Measurements from ENCODE around the gene GBX2. TPM values are rescaled to one million over a fixed set of nuclear protein-coding genes. Genes with fewer than 3 reads are reported as not detected.

Gene GBX2
- total and polyA plus RNA-seq, 2 experiments from 2014 or later: 0.45 TPM; not detected in 1

DNA sequence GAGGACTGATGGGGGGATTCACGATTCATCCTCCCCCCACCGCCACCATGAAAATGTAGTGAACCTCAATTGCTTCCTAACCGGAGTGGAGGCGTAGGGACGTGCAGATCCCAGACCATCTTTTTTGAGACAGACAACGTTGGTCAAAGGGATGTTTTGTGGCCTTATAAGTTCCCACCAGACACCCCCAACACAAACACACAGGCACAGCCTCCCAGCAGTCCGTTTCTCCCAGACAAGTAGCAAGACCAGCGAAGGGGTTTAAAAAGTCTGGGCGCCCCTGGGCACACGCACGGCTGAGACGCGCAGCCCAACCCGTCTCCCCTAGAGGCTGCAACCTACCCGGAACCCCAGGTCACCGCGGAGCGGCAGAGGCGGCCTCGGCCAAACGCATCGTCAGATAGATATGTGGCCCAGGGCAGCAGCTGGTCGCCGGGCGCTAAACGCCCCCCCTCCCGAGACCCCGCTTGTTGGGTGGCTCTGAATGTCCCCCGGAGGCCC lies 1.3 kb downstream of the GBX2 start:
- H4K20me1 ChIP-seq (ENCODE audit: insufficient read depth, poor library complexity, severe bottlenecking): no peaks in the 10 kb centered on the region
- H2AFZ ChIP-seq: peak overlapping the region; percentile 60

DNA sequence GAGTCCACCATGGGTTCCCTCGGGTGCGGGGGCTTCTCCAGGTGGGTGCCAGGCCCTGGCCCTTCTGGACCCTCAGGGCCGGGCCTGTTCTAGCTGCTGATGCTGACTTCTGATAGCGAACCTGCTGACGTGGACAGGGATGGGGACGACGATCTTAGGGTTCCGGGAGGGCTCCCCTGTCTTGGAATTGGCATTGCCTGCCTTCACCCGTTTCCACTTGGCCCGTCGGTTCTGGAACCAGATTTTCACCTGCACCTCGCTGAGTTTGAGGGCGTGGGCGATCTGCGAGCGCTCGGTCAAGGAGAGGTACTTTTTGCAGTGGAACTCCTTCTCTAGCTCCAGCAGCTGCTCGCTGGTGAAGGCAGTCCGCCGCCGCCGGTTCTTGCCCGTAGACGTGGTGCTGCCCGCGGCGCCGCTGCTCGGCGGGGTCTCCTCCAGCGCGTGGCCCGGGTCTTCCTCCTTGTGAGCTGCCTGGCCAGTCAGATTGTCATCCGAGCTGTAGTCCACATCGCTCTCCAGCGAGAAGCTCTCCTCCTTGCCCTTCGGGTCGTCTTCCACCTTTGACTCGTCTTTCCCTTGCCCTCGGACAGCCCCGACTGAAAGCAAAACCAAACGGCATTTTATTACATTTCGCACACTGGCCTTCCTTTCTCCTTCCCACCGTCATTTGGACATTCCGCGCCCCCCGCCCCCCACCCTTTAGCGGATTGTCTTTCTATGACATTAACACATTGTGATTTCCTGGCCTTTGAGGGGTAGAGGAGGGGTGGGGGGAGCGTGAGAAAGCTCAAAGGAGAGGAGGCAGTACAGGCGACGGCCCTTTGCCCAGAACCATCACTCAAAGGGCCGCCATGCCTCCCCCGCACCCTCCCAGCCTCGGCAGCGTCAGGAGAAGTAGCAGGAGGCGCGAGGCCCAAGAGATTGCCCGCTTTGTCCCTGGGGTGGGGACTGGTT lies 2.1 kb downstream of the GBX2 start:
- TF ChIP-seq, protein P1, sequence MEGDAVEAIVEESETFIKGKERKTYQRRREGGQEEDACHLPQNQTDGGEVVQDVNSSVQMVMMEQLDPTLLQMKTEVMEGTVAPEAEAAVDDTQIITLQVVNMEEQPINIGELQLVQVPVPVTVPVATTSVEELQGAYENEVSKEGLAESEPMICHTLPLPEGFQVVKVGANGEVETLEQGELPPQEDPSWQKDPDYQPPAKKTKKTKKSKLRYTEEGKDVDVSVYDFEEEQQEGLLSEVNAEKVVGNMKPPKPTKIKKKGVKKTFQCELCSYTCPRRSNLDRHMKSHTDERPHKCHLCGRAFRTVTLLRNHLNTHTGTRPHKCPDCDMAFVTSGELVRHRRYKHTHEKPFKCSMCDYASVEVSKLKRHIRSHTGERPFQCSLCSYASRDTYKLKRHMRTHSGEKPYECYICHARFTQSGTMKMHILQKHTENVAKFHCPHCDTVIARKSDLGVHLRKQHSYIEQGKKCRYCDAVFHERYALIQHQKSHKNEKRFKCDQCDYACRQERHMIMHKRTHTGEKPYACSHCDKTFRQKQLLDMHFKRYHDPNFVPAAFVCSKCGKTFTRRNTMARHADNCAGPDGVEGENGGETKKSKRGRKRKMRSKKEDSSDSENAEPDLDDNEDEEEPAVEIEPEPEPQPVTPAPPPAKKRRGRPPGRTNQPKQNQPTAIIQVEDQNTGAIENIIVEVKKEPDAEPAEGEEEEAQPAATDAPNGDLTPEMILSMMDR (IDR thresholded peaks at IDR 0.05; ENCODE audit: poor library complexity): no peak
- peak; percentile 91 for TF ChIP-seq EZH2phosphoT487 (IDR thresholded peaks at IDR 0.05; ENCODE audit: low read depth, severe bottlenecking, unreplicated experiment)
- peak; percentile 78 for TF ChIP-seq EZH2 (IDR thresholded peaks at IDR 0.05; ENCODE audit: borderline replicate concordance)
- Histone ChIP-seq H3K4me1 (ENCODE audit: insufficient read depth) (peaks cover 31% of the 10 kb centered on the region), H3K27ac (no peak overlapping the region), H3K9me2 (replicated peaks; ENCODE audit: insufficient read depth) (no peaks in the 10 kb centered on the region), H4K20me1 (ENCODE audit: insufficient read depth, poor library complexity, severe bottlenecking) (no peaks in the 10 kb centered on the region), H3K79me2 (no peaks in the 10 kb centered on the region), H2AFZ (peak overlapping the region; percentile 60), H3K36me3 (replicated peaks; ENCODE audit: insufficient read depth, low read depth) (no peaks in the 10 kb centered on the region), H3K4me3 (no peak overlapping the region), H3K27me3 (peaks cover 100% of the 10 kb centered on the region), H3K9me3 (ENCODE audit: low read depth) (no peaks in the 10 kb centered on the region), H3K4me2 (peak overlapping the region; percentile 94)
- no peak for DNase-seq (ENCODE audit: low spot score)
- 16% methylated on average over 42 of the region's 58 CpGs for WGBS (ENCODE audit: low lambda C conversion rate, missing lambda C conversion rate)

More for the DNA sequence above, 1.3 kb downstream of the GBX2 start:
- no peaks in the 10 kb centered on the region for H3K9me3 ChIP-seq (ENCODE audit: low read depth)
- H3K27me3 ChIP-seq: peaks cover 100% of the 10 kb centered on the region
- no peak overlapping the region for H3K27ac ChIP-seq
- TF ChIP-seq, protein P1 (IDR thresholded peaks at IDR 0.05; ENCODE audit: poor library complexity): no peak
- no peak for TF ChIP-seq EZH2phosphoT487 (IDR thresholded peaks at IDR 0.05; ENCODE audit: low read depth, severe bottlenecking, unreplicated experiment)
- no peak for TF ChIP-seq EZH2 (IDR thresholded peaks at IDR 0.05; ENCODE audit: borderline replicate concordance)
- peaks cover 31% of the 10 kb centered on the region for H3K4me1 ChIP-seq (ENCODE audit: insufficient read depth)
- H3K36me3 ChIP-seq (replicated peaks; ENCODE audit: insufficient read depth, low read depth): no peaks in the 10 kb centered on the region
- H3K79me2 ChIP-seq: no peaks in the 10 kb centered on the region
- peak overlapping the region; percentile 94 for H3K4me2 ChIP-seq
- no peaks in the 10 kb centered on the region for H3K9me2 ChIP-seq (replicated peaks; ENCODE audit: insufficient read depth)
- WGBS (ENCODE audit: low lambda C conversion rate, missing lambda C conversion rate): 7% methylated on average over 17 of the region's 29 CpGs
- H3K4me3 ChIP-seq: no peak overlapping the region
- no peak for DNase-seq (ENCODE audit: low spot score)

DNA sequence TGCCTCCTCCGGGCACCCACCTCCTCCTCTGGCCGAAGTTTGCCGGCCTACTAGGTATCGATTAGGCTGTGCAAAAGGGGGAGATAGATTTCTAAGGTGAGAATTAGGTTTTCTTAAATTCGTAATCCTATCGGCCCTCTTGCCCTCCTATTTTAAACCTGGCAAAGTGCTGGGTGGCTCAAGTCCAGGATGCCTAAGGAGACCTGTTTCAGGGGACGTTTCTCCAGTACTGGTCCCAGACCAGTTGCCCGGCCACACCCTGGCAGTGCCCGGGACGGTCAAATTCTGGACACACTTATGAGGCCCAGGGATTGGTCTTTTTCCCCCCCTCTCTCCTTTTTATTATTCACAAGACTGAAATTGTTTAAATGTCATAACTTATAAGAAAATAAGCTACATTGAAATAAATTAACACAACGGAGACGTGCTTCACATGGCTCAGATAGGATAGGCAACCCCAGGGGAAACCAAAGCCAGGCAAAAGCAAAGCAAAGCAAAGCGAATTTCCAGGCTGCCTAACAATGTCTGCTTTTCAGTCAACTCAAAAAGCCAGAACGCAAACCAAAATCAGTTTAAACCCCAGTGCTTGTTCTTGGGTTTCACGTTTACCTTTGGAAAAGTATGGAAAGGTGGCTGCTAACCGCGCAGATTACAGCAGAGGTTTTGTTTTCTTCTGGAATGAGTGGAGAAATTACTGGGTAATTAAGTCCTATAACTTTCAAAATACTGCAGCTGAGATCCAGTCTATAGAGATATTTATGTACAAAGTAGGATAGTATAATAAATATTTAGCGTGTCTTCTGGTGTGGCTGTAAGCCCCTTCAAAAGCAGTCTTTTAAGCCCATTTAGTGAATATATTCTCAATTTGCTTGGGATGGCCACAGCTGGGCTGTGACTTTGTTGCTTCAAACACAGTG lies 3.0 kb downstream of the GBX2 start:
- H3K4me1 ChIP-seq (ENCODE audit: insufficient read depth): peaks cover 31% of the 10 kb centered on the region
- no peak overlapping the region for H2AFZ ChIP-seq
- WGBS (ENCODE audit: low lambda C conversion rate, missing lambda C conversion rate): 32% methylated on average over 18 of the region's 18 CpGs

More for the DNA sequence above, 3.0 kb downstream of the GBX2 start:
- Histone ChIP-seq H3K27me3 (peaks cover 100% of the 10 kb centered on the region), H3K9me3 (ENCODE audit: low read depth) (no peaks in the 10 kb centered on the region), H3K27ac (no peak overlapping the region), H3K4me2 (peak overlapping the region; percentile 96), H3K79me2 (no peaks in the 10 kb centered on the region), H3K36me3 (replicated peaks; ENCODE audit: insufficient read depth, low read depth) (no peaks in the 10 kb centered on the region), H3K9me2 (replicated peaks; ENCODE audit: insufficient read depth) (no peaks in the 10 kb centered on the region), H4K20me1 (ENCODE audit: insufficient read depth, poor library complexity, severe bottlenecking) (no peaks in the 10 kb centered on the region), H3K4me3 (no peak overlapping the region)
- no peak for DNase-seq (ENCODE audit: low spot score)
- TF ChIP-seq EZH2phosphoT487 (IDR thresholded peaks at IDR 0.05; ENCODE audit: low read depth, severe bottlenecking, unreplicated experiment) (peak; percentile 48), EZH2 (IDR thresholded peaks at IDR 0.05; ENCODE audit: borderline replicate concordance) (no peak)
- TF ChIP-seq, protein P1 (IDR thresholded peaks at IDR 0.05; ENCODE audit: poor library complexity): no peak

All from hepatocyte (in vitro differentiated cells).